CD8-positive, alpha-beta memory T cell (primary cell): ENCODE measurements around the gene ZNF107. TPM values are rescaled to one million over a fixed set of nuclear protein-coding genes. Genes with fewer than 3 reads are reported as not detected.
A peak's percentile ranks its signal among the peaks of the same experiment; 100 is the strongest.

Source experiments
- CTCF ChIA-PET: fragments of 350-600 bp; sonication (Branson Sonifier 250); formaldehyde crosslinking; loops from one replicate; lab custom pipeline; 2021; ENCODE audit warnings: antibody characterized with exemption; lab: Charles Lee
- POLR2A ChIA-PET: fragments of 350-600 bp; sonication (Branson Sonifier 250); formaldehyde crosslinking; loops from one replicate; lab custom pipeline; 2021; ENCODE audit warnings: antibody characterized with exemption; lab: Charles Lee
- DNase-seq, 5 donors: peaks; one replicate each; pipeline versions ENCODE4 v3.0.0 to v3.0.0-alpha.2; 2020 to 2022; ENCODE audit warnings: mixed read lengths in 1 of 5
- H3K27ac ChIP-seq: one replicate; pipeline ENCODE4 v1.7.0; 2013; ENCODE audit warnings: low read depth, mild to moderate bottlenecking, low read length, moderate library complexity
- H3K27me3 ChIP-seq: 2 replicates; pipeline ENCODE4 v1.7.0; 2013; ENCODE audit warnings: low read length, mild to moderate bottlenecking; ENCODE audit not compliant: insufficient read depth, poor library complexity, severe bottlenecking
- H3K36me3 ChIP-seq: 2 replicates; pipeline ENCODE4 v1.7.0; 2013; ENCODE audit warnings: mild to moderate bottlenecking, low read length, moderate library complexity; ENCODE audit not compliant: insufficient read depth
- H3K4me1 ChIP-seq: 2 replicates; pipeline ENCODE4 v1.7.0; 2013; ENCODE audit warnings: mild to moderate bottlenecking, low read length, moderate library complexity; ENCODE audit not compliant: insufficient read depth
- H3K4me3 ChIP-seq: 2 replicates; pipeline ENCODE4 v1.7.0; 2013; ENCODE audit warnings: mild to moderate bottlenecking, low read length
- H3K9me3 ChIP-seq: 2 replicates; pipeline ENCODE4 v1.7.0; 2013; ENCODE audit warnings: mild to moderate bottlenecking, low read length
- H3K27ac Mint-ChIP-seq, 8 donors: one replicate each; pipeline ENCODE4 v1.8.0; 2020 to 2021; ENCODE audit warnings: mixed read lengths in 8 of 8, mild to moderate bottlenecking in 6 of 8, inconsistent platforms in 3 of 8, moderate library complexity in 3 of 8
- H3K27me3 Mint-ChIP-seq, 2 donors: one replicate each; pipeline ENCODE4 v1.8.0; 2020 to 2021; ENCODE audit warnings: mixed read lengths in 2 of 2, mild to moderate bottlenecking in 1 of 2, moderate library complexity in 1 of 2
- H3K36me3 Mint-ChIP-seq, 3 donors: one replicate each; pipeline ENCODE4 v1.8.0; 2020 to 2021; ENCODE audit warnings: mixed read lengths in 3 of 3, inconsistent platforms in 1 of 3, mild to moderate bottlenecking in 1 of 3
- H3K4me1 Mint-ChIP-seq, 3 donors: one replicate each; pipeline ENCODE4 v1.8.0; 2020 to 2021; ENCODE audit warnings: mixed read lengths in 3 of 3, inconsistent platforms in 1 of 3, mild to moderate bottlenecking in 1 of 3
- H3K4me3 Mint-ChIP-seq, 7 donors: one replicate each; pipeline ENCODE4 v1.8.0; 2020 to 2021; ENCODE audit warnings: mixed read lengths in 7 of 7, mild to moderate bottlenecking in 6 of 7, moderate library complexity in 4 of 7, inconsistent platforms in 2 of 7
- H3K9me3 Mint-ChIP-seq, 5 donors: one replicate each; pipeline ENCODE4 v1.8.0; 2020 to 2022; ENCODE audit warnings: mixed read lengths in 5 of 5, mild to moderate bottlenecking in 3 of 5, moderate library complexity in 2 of 5, inconsistent platforms in 1 of 5
- polyA plus RNA-seq: library from polyadenylated mRNA; unstranded; fragments of 300-500 nt; fragmentation: Illumina TruSeq; gene quantifications from one replicate; pipeline ENCODE4 v1.2.3, GENCODE V29; 2021
- total RNA-seq, 2 experiments: library from RNA; stranded (reverse); gene quantifications; one replicate each; pipeline ENCODE4 v1.2.3, GENCODE V29; 2021

Gene ZNF107
- total RNA-seq = 10 to 100 TPM; 13.5 to 14.2 TPM
- 9.9 TPM for polyA plus RNA-seq

DNA sequence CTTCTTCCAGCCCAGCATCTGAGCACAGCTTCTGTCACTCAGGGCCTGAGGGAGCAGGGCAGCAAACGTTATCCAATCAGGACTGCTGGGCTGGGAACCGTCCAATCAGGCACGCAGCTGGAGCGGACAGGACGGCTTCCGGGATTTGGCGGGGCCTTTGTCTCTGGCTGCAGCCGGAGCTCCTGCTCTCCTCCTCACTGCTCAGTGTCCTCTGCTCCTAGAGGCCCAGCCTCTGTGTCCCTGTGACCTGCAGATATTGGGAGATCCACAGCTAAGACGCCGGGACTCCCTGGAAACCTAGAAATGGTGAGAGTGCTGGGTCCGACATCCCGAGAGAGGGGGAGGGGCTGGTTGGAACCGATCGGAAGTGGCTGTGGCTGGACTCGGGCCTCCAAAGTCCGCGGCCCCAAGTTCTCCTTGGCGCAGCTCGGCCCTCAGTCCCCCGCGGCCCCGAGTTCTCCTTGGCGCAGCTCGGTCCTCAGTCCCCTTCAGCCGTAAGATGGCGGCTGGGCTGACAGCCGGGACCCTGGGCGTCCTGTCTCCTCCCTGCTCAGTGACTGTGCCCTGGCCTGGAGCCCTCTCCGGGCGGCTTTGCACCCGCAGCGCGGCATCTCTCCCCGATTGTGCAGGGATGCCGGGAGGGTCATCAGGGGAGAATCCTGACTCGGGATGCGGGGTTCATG lies at the start of gene ZNF107:
Gene ZNF107 (plus strand): TSS at position 154 of the 683 bp plus-strand sequence. CDS start 150 bp downstream, at position 304.
- POLR2A ChIA-PET = interaction anchor here (0.6 to 2.8 kb wide), 10 partner anchors 33 to 740 kb away, joined by 3 to 34 read pairs (median 6); partner anchors contain the start of genes ERV3-1, ZNF138, ZNF273 and ZNF680
- peak; percentile 74 to 94 (median 86) for DNase-seq
- H3K4me3 ChIP-seq = peak within 1 kb of the TSS; percentile 99
- Mint-ChIP-seq H3K4me3 (peak within 1 kb of the TSS; percentile 94 to 99 (median 97)), H3K27ac (peak within 1 kb of the TSS; percentile 96 to 100 (median 97)), H3K36me3 (peaks cover 7 to 36% (median 13%) of the 10 kb centered on the region in 3 donors), H3K27me3 (no peaks in the 10 kb centered on the region), H3K9me3 (peaks cover 0 to 4% (median 0%) of the 10 kb centered on the region in 5 donors), H3K4me1 (peaks cover 62 to 84% (median 73%) of the 10 kb centered on the region in 3 donors)
- CTCF ChIA-PET = interaction anchor here (0.6 to 2.3 kb wide), 3 partner anchors 128 to 359 kb away, joined by 3 to 7 read pairs (median 4); no protein-coding TSS in a partner anchor
- no peaks in the 10 kb centered on the region for H3K9me3 ChIP-seq
- no peaks in the 10 kb centered on the region for H3K36me3 ChIP-seq
- no peaks in the 10 kb centered on the region for H3K27me3 ChIP-seq
- peaks cover 17% of the 10 kb centered on the region for H3K4me1 ChIP-seq
- peak within 1 kb of the TSS; percentile 88 for H3K27ac ChIP-seq

- DNase-seq = peak in 3 of 5 donors; percentile 3 to 47 (median 41)
- ChIA-PET CTCF (interaction anchor here (2.3 to 2.8 kb wide), 2 partner anchors 11 to 436 kb away, joined by 8 to 9 read pairs; no protein-coding TSS in a partner anchor), POLR2A (no interaction called here)
- H3K27me3 ChIP-seq = no peaks in the 10 kb centered on the region
- Mint-ChIP-seq H3K36me3 (no peaks in the 10 kb centered on the region), H3K4me3 (no peak overlapping the region), H3K27me3 (no peaks in the 10 kb centered on the region), H3K27ac (peak overlapping the region in 1 of 8 donors; percentile 27), H3K4me1 (peaks cover 2 to 4% (median 3%) of the 10 kb centered on the region in 3 donors), H3K9me3 (peaks cover 5 to 16% (median 8%) of the 10 kb centered on the region in 5 donors)
- H3K27ac ChIP-seq = no peak overlapping the region
- H3K9me3 ChIP-seq = peaks cover 3% of the 10 kb centered on the region
- no peak overlapping the region for H3K4me3 ChIP-seq
- H3K4me1 ChIP-seq = no peaks in the 10 kb centered on the region
- H3K36me3 ChIP-seq = no peaks in the 10 kb centered on the region
Measured at GRCh38 chr7:64618785-64619456, 47.0 kb upstream of the ZNF107 start.

GRCh38 chr7:64619705-64620104 lies 46.2 kb upstream of the ZNF107 start:
- no peaks in the 10 kb centered on the region for H3K36me3 ChIP-seq
- no peak overlapping the region for H3K27ac Mint-ChIP-seq
- H3K36me3 Mint-ChIP-seq = no peaks in the 10 kb centered on the region
- no peak overlapping the region for H3K4me3 Mint-ChIP-seq
- no peak overlapping the region for H3K27ac ChIP-seq
- H3K4me3 ChIP-seq = no peak overlapping the region
- no peaks in the 10 kb centered on the region for H3K27me3 Mint-ChIP-seq
- H3K4me1 ChIP-seq = no peaks in the 10 kb centered on the region
- H3K9me3 Mint-ChIP-seq = peaks cover 5 to 16% (median 8%) of the 10 kb centered on the region in 5 donors
- ChIA-PET POLR2A (no interaction called here), CTCF (interaction anchor here (2.3 to 2.8 kb wide), 2 partner anchors 10 to 437 kb away, joined by 8 to 9 read pairs; no protein-coding TSS in a partner anchor)
- DNase-seq = no peak
- no peaks in the 10 kb centered on the region for H3K27me3 ChIP-seq
- peaks cover 3% of the 10 kb centered on the region for H3K9me3 ChIP-seq
- peaks cover 2 to 4% (median 3%) of the 10 kb centered on the region in 3 donors for H3K4me1 Mint-ChIP-seq

- POLR2A ChIA-PET = no interaction called here
- Histone ChIP-seq H3K36me3 (no peaks in the 10 kb centered on the region), H3K27me3 (no peaks in the 10 kb centered on the region), H3K4me1 (no peaks in the 10 kb centered on the region), H3K4me3 (no peak overlapping the region), H3K27ac (no peak overlapping the region), H3K9me3 (peaks cover 3% of the 10 kb centered on the region)
- Mint-ChIP-seq H3K9me3 (peaks cover 5 to 16% (median 8%) of the 10 kb centered on the region in 5 donors), H3K27me3 (peaks cover 0 to 1% of the 10 kb centered on the region in 2 donors), H3K27ac (no peak overlapping the region), H3K36me3 (no peaks in the 10 kb centered on the region), H3K4me3 (no peak overlapping the region), H3K4me1 (peaks cover 2 to 4% (median 3%) of the 10 kb centered on the region in 3 donors)
- CTCF ChIA-PET = interaction anchor here (0.6 to 3.7 kb wide), 3 partner anchors 8 to 536 kb away, joined by 3 to 19 read pairs (median 3); no protein-coding TSS in a partner anchor
- no peak for DNase-seq
Measured at GRCh38 chr7:64621656-64622055, 44.3 kb upstream of the ZNF107 start.

- ChIA-PET CTCF (interaction anchor here (0.6 to 2.0 kb wide), 4 partner anchors 63 to 442 kb away, joined by 3 to 7 read pairs (median 4); partner anchors contain the start of gene ZNF680), POLR2A (no interaction called here)
- Mint-ChIP-seq H3K36me3 (no peaks in the 10 kb centered on the region), H3K27ac (no peak overlapping the region), H3K9me3 (peaks cover 0 to 2% (median 2%) of the 10 kb centered on the region in 5 donors), H3K27me3 (peaks cover 0 to 1% of the 10 kb centered on the region in 2 donors), H3K4me3 (no peak overlapping the region), H3K4me1 (no peaks in the 10 kb centered on the region)
- H3K4me3 ChIP-seq = no peak overlapping the region
- peak in 2 of 5 donors; percentile 11 to 14 for DNase-seq
- H3K36me3 ChIP-seq = no peaks in the 10 kb centered on the region
- no peak overlapping the region for H3K27ac ChIP-seq
- H3K4me1 ChIP-seq = no peaks in the 10 kb centered on the region
- no peaks in the 10 kb centered on the region for H3K27me3 ChIP-seq
- no peaks in the 10 kb centered on the region for H3K9me3 ChIP-seq
Measured at GRCh38 chr7:64625114-64626082, 40.5 kb upstream of the ZNF107 start.

DNA sequence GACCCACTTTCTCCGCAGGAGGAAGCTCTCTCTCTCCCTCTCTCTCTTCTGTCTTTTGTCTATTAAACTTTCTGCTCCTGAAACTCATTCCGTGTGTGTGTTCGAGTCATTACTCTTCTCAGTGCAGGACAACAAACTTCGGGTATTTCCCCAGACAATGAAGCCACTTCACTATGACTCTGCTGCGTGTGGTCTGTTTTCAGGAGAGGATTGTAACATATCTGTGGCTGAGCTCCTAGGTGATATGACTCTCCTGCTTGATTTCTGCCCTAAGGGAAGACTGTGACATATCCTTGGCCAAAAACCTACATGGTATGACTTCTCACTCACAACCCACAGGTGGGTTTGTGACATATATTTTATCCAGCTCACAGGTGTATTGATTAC lies 39.9 kb upstream of the ZNF107 start:
- Histone ChIP-seq H3K4me3 (no peak overlapping the region), H3K36me3 (no peaks in the 10 kb centered on the region), H3K9me3 (no peaks in the 10 kb centered on the region), H3K4me1 (no peaks in the 10 kb centered on the region), H3K27me3 (no peaks in the 10 kb centered on the region), H3K27ac (no peak overlapping the region)
- ChIA-PET POLR2A (no interaction called here), CTCF (interaction anchor here (1.4 to 2.0 kb wide), 3 partner anchors 63 to 443 kb away, joined by 3 to 7 read pairs (median 4); partner anchors contain the start of gene ZNF680)
- Mint-ChIP-seq H3K4me1 (no peaks in the 10 kb centered on the region), H3K9me3 (no peaks in the 10 kb centered on the region), H3K27me3 (peaks cover 0 to 1% of the 10 kb centered on the region in 2 donors), H3K36me3 (no peaks in the 10 kb centered on the region), H3K4me3 (no peak overlapping the region), H3K27ac (no peak overlapping the region)
- DNase-seq = no peak

DNA sequence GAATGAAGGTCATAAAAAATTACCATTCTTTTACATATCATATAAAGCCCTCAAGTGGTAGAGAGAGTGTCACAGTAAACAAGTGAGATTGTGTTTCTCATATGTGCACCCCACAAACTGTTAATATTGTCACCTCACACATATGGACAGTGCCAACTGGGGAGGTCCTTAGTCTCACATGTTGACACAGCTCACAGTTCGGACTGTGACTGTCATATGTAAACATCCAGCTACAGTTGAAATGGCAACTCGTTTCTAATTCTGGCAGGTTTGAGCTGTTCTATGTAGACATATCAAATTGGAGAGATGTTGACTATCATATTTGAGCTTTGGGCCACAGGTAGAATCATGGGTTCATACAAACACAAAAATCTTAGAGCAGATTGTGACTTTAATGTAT lies 39.4 kb upstream of the ZNF107 start:
- no peak overlapping the region for H3K27ac Mint-ChIP-seq
- CTCF ChIA-PET = interaction anchor here (1.4 kb wide), 1 partner anchor 305 kb away, joined by 3 read pairs; no protein-coding TSS in a partner anchor
- POLR2A ChIA-PET = no interaction called here
- H3K27ac ChIP-seq = no peak overlapping the region
- H3K27me3 ChIP-seq = no peaks in the 10 kb centered on the region
- no peaks in the 10 kb centered on the region for H3K4me1 Mint-ChIP-seq
- DNase-seq = no peak
- H3K4me3 Mint-ChIP-seq = no peak overlapping the region
- H3K9me3 ChIP-seq = no peaks in the 10 kb centered on the region
- no peaks in the 10 kb centered on the region for H3K9me3 Mint-ChIP-seq
- H3K4me1 ChIP-seq = no peaks in the 10 kb centered on the region
- H3K27me3 Mint-ChIP-seq = peaks cover 0 to 1% of the 10 kb centered on the region in 2 donors
- no peaks in the 10 kb centered on the region for H3K36me3 Mint-ChIP-seq
- no peak overlapping the region for H3K4me3 ChIP-seq
- no peaks in the 10 kb centered on the region for H3K36me3 ChIP-seq
